Activated naive CD4-positive, alpha-beta T cell treated with anti-CD3 and anti-CD28 coated beads, Interleukin-2, amount 50 U/mL, for 24 hours (primary cell): Measurements from ENCODE around the gene GPC3.

Experiments used
- H3K27ac Mint-ChIP-seq: one replicate; pipeline ENCODE4 v1.8.0; 2021; ENCODE audit warnings: mild to moderate bottlenecking, mixed read lengths
- H3K27me3 Mint-ChIP-seq: one replicate; pipeline ENCODE4 v1.8.0; 2021; ENCODE audit warnings: mixed read lengths
- H3K36me3 Mint-ChIP-seq: one replicate; pipeline ENCODE4 v1.8.0; 2021; ENCODE audit warnings: mixed read lengths
- H3K4me1 Mint-ChIP-seq: one replicate; pipeline ENCODE4 v1.8.0; 2021; ENCODE audit warnings: mixed read lengths
- H3K4me3 Mint-ChIP-seq: one replicate; pipeline ENCODE4 v1.8.0; 2021; ENCODE audit warnings: mild to moderate bottlenecking, mixed read lengths
- H3K9me3 Mint-ChIP-seq: one replicate; pipeline ENCODE4 v1.8.0; 2021; ENCODE audit warnings: mixed read lengths

Gene GPC3

DNA sequence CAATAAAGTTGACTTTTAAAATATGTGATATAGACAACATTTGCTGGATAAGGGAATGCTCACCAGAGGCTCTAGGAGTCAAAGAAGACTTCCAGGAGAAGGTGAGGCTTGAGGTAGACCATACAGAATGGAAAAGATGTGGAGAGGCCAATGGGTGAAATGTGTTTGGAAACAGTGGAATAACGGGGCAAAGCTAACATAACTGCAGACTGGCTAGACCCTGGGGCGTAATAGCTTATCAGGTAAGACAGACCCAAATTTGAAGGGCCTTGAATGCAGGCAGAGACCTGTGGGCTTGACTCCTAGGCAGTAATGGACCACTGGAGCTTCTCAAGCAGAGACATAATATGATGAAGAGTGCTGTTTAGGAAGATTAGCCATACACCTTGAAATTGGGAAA lies 25.4 kb downstream of the GPC3 start:
- Mint-ChIP-seq H3K27ac (no peak overlapping the region), H3K9me3 (no peaks in the 10 kb centered on the region), H3K36me3 (peaks cover 1% of the 10 kb centered on the region), H3K4me1 (peaks cover 4% of the 10 kb centered on the region), H3K4me3 (no peak overlapping the region), H3K27me3 (no peaks in the 10 kb centered on the region)

DNA sequence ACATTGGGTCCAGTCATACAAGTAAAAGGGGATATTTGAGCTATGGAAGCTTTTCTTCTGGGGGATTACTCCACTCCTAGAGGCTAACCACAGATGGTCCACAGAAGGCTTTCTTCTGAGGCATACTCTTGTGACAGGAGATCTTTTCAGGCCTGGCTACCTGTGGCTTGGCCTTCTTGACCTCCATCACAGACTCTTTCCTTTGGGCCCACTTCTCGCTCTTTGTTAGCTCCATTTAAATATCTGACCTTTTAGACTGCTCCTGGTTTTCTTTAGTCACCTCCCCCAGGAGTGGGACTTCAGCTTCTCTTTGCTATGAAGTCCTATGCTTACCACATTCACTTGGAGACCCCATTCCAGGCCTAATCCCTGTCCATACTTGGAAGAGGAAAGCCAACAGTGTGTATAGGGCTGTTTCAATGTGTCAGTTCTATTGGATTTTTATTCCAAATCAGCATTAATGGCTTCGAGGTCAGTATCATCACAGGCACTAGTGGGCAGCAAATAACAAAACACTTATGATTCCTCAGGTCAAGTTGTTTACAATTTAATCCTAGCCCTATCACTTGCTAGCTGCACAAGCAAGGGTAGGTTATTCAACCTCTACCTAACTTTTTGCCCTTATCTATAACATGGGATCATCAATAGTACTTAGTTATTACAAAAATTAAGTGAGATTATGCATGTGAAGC lies 26.3 kb downstream of the GPC3 start:
- H3K9me3 Mint-ChIP-seq = no peaks in the 10 kb centered on the region
- no peaks in the 10 kb centered on the region for H3K4me1 Mint-ChIP-seq
- H3K36me3 Mint-ChIP-seq = peaks cover 1% of the 10 kb centered on the region
- H3K27me3 Mint-ChIP-seq = no peaks in the 10 kb centered on the region
- H3K27ac Mint-ChIP-seq = no peak overlapping the region
- no peak overlapping the region for H3K4me3 Mint-ChIP-seq

DNA sequence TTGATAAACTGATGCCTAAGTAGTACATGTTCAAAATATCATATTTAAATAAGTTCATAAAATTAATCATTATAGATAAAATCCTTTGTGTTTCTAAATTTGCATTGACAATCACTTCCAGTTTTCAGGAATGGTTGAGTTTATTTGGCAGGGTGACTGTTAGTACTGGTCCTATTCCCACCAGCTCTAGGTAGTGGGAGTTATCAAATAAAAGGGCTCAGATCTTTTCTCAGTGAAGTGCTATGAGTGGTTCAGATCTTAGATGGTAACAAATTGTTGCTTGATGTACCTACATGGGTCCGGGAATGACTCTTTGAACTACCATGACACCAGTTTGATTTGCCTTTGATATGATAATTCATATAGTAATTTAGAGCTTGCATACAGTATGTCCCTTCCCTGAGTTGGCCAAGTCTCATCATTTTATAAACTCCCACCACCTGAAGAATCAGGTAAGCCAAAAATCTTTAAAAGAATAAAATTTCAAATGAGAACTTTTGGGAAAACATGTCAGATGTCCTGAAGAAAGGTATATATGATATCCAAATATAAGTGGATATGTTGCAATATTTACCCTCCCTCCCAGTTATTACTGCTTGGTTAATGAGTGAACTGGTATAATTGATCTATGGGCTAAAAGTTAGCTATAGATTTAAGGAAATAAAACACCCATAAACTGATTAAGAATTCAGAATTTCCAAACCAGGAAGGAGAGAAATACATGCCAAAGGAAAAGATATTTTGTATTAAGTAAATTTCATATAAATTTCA lies 28.6 kb downstream of the GPC3 start:
- Mint-ChIP-seq H3K9me3 (peaks cover 5% of the 10 kb centered on the region), H3K36me3 (peaks cover 3% of the 10 kb centered on the region), H3K4me1 (no peaks in the 10 kb centered on the region), H3K27ac (no peak overlapping the region), H3K27me3 (no peaks in the 10 kb centered on the region), H3K4me3 (no peak overlapping the region)

DNA sequence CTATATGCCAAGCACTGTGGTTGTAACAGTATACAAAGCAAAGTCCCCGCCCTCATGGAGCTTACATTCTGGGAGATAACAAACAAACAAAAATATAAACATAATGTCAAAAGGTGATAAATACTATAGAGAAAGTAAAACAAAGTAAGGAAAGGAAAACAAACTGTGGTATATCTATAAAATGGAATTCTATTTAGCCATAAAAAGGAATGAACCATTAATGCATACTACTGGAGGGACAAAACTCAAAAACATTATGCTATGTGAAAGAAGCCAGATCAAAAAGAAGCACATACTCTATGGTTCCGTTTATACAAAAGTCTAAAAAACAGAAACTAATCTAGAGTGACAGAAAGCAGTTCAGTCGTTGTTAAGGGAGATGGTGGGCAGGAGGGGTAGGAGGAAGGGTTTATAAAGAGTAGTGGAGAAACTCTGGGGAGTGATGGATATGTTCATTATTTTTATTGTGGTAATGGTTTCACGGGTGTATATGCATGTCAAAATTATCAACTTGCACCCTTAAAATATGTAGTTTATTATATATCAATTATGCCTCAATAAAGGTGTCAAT lies 31.5 kb downstream of the GPC3 start:
- Mint-ChIP-seq H3K9me3 (peaks cover 5% of the 10 kb centered on the region), H3K4me3 (no peak overlapping the region), H3K4me1 (no peaks in the 10 kb centered on the region), H3K27me3 (no peaks in the 10 kb centered on the region), H3K27ac (peak overlapping the region; percentile 77), H3K36me3 (peaks cover 3% of the 10 kb centered on the region)

DNA sequence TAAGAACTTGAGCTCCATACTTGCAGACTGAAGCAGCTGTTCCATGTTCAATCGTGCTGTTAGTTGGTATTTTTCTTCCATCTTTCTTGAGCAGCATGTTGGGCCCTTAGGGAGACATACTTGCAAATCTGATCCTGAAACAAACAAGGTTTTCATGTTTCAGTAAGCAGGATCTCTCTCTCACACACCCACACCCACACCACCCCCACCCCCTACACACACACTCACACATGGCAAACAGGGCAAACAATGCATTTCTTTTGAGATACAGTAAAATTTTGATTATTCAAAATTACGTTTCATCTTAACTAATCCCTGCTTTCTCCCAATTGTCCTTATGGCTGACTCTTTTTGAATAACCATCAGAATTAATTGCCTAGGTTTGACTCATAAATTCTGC lies 32.3 kb downstream of the GPC3 start:
- Mint-ChIP-seq H3K36me3 (peaks cover 3% of the 10 kb centered on the region), H3K27me3 (no peaks in the 10 kb centered on the region), H3K4me1 (no peaks in the 10 kb centered on the region), H3K27ac (no peak overlapping the region), H3K9me3 (peaks cover 5% of the 10 kb centered on the region), H3K4me3 (no peak overlapping the region)

DNA sequence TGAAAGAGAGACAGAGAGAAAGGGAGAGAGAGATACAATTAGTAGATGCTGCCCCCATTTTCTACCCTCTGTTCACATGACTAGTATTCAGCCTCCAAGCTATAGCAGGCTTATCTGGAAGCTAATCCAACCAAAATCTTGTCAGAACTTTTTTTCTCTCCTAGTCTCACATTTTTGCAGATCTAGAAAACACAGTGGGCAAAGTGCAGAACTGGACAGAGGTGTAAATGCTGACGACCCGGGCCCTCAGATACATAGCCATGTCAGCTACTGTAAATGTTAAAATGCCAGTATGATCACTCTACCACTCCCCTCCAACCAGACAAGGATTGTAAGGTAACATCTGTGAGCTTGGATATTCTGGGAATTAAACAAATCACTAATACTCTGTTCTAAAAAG lies 34.3 kb downstream of the GPC3 start:
- no peak overlapping the region for H3K4me3 Mint-ChIP-seq
- H3K9me3 Mint-ChIP-seq = peaks cover 5% of the 10 kb centered on the region
- no peaks in the 10 kb centered on the region for H3K4me1 Mint-ChIP-seq
- H3K27ac Mint-ChIP-seq = no peak overlapping the region
- peaks cover 3% of the 10 kb centered on the region for H3K36me3 Mint-ChIP-seq
- H3K27me3 Mint-ChIP-seq = no peaks in the 10 kb centered on the region

DNA sequence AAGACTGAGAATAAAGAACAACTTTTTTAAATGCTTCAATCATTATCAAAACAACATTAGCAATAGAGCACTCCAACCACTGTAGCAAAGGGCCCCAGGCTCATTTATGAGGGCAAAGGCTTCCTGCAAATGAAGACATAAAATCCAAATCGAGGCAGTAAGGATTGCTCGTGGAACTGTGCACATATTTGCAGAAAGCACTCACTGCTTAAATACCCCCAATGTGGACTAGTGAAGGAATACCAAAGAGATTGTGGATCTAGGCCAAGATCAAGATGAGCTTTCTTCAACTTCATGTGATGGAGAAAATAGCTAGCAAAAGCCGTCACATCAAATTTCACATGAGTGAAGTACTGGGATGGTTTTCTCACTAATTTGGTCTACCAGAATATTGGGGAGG lies 35.2 kb downstream of the GPC3 start:
- H3K36me3 Mint-ChIP-seq = peaks cover 2% of the 10 kb centered on the region
- no peak overlapping the region for H3K27ac Mint-ChIP-seq
- peaks cover 5% of the 10 kb centered on the region for H3K9me3 Mint-ChIP-seq
- H3K27me3 Mint-ChIP-seq = no peaks in the 10 kb centered on the region
- no peak overlapping the region for H3K4me3 Mint-ChIP-seq
- no peaks in the 10 kb centered on the region for H3K4me1 Mint-ChIP-seq

DNA sequence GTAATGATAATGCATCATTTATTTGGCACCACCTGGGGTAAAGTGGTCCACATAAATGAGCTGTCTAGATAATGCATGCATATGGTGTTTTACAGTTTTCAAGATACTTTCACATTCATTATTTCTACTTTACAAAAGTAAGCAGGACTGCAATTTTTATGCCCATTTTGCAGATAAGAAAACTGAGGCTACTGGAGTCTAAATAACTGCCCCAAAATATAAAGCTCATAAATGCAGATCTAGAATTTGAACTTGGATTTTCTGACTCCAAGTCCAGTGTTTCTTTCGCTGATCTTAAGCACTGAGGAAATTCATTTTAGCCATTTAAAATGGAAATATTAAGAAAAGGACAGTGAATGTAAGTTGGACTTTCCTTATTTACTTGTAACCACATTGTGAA lies 36.5 kb downstream of the GPC3 start:
- H3K27me3 Mint-ChIP-seq = no peaks in the 10 kb centered on the region
- peaks cover 4% of the 10 kb centered on the region for H3K9me3 Mint-ChIP-seq
- no peak overlapping the region for H3K27ac Mint-ChIP-seq
- H3K4me3 Mint-ChIP-seq = no peak overlapping the region
- H3K36me3 Mint-ChIP-seq = peaks cover under 1% of the 10 kb centered on the region
- no peaks in the 10 kb centered on the region for H3K4me1 Mint-ChIP-seq

DNA sequence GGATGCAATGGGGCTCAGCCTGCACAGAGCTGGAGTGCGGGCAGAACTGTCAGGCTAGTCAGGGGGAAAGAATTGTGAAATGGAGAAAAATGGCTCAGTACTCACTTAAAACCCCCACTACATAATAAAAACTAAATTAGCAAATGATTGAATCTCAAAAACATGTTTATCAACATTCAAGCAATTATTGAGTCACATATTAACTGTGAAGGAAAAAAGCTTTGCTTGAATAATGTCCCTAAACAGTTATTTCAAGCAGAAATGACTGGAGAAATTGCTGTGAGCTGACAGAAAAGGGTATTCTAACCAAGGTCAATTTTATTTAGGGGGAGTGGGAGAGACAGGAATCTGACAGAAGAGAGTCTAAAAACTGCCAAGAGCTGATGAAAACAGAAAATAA lies 37.4 kb downstream of the GPC3 start:
- Mint-ChIP-seq H3K4me3 (no peak overlapping the region), H3K9me3 (no peaks in the 10 kb centered on the region), H3K36me3 (no peaks in the 10 kb centered on the region), H3K27ac (no peak overlapping the region), H3K27me3 (no peaks in the 10 kb centered on the region), H3K4me1 (no peaks in the 10 kb centered on the region)

DNA sequence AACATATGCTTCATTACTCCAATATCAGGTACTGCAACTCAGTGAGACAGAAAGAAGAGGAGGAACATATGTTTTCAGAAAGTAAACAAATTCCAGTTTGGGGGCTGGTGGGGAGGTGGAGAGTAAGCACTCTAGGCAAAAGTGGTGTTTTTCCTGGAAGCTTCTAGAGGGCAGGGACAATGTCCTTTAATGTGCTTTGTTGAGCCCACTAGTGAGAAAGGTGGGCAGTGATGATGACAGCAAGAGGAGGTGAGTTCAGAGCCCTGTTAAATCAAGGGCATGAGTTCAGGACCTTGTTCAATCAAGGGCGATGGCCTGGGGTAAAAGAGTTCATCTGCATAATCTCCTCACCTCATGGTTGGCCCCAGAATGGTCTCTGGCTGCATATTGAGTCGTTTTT lies 38.4 kb downstream of the GPC3 start:
- Mint-ChIP-seq H3K27me3 (no peaks in the 10 kb centered on the region), H3K36me3 (no peaks in the 10 kb centered on the region), H3K27ac (no peak overlapping the region), H3K4me1 (no peaks in the 10 kb centered on the region), H3K9me3 (no peaks in the 10 kb centered on the region), H3K4me3 (no peak overlapping the region)

DNA sequence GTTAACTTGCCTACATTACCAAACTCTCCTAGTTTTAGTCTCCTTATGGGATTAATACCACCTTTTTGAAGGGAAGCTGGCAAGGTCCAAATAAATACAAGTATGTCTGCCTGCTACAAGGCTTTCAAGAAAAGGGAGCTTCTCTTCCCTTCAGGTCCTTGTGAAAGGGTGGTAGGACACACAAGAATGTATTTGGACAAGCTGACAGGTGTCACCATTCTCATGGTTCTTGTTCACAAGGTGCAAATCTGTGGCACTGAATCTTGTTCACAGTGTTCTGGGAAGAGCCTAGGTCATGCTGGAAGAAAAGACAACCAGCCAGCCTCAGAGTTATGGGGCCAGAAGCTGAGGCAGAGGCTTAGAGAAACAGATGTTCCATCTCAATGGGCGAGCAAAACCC lies 41.9 kb downstream of the GPC3 start:
- Mint-ChIP-seq H3K9me3 (no peaks in the 10 kb centered on the region), H3K4me1 (peaks cover 7% of the 10 kb centered on the region), H3K4me3 (no peak overlapping the region), H3K27me3 (no peaks in the 10 kb centered on the region), H3K36me3 (no peaks in the 10 kb centered on the region), H3K27ac (no peak overlapping the region)

DNA sequence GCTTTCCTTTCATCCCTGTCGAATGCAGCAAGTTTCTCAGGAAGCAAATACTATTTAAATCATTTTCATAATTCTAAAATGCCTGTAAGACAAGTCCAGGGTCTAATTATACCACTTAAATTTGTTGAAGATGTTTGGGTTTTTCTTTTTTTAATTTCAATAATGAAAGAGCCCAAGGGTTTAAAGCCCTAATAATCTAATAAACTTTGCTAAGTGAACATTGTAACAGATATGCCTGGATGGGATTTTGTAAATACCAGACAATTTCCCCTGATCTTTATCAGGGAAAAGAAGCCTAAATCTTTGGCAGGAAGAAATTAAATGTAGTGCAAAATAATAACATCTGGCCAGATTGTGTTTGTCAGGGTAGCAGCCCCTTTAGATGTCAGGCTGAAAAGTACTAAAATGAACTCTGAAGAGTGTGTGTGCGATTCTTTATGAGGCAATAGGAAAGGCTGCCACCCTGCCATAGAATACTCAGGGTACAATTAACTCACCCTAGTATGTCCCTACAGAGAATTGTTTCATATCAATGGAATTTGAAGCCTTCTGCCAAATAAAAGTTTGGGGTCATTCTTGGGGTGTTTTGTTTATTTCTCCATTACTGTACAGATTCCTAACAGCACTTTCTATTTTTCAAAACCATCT lies 45.6 kb downstream of the GPC3 start:
- no peaks in the 10 kb centered on the region for H3K27me3 Mint-ChIP-seq
- peaks cover 7% of the 10 kb centered on the region for H3K4me1 Mint-ChIP-seq
- H3K4me3 Mint-ChIP-seq = no peak overlapping the region
- H3K9me3 Mint-ChIP-seq = no peaks in the 10 kb centered on the region
- H3K36me3 Mint-ChIP-seq = no peaks in the 10 kb centered on the region
- no peak overlapping the region for H3K27ac Mint-ChIP-seq

DNA sequence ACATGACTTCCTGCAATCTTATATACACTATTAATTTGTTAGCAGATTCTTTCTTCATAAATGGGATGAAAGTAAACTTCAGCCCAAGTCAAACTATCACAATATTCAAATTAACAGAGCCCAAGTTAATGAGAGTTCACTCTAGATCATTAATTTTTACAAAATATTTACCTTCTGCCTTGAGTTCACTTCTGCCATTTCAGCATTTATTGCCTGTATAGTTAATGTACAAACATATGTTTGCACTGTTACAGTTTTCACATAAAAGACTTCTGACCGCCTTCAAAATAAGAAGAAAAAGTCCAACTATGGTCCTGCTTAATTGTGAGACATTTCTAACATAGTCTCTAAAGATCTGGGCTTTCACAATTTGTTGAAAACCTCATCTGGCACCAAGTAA lies 46.9 kb downstream of the GPC3 start:
- peaks cover 7% of the 10 kb centered on the region for H3K4me1 Mint-ChIP-seq
- H3K36me3 Mint-ChIP-seq = no peaks in the 10 kb centered on the region
- H3K27ac Mint-ChIP-seq = no peak overlapping the region
- H3K4me3 Mint-ChIP-seq = no peak overlapping the region
- H3K27me3 Mint-ChIP-seq = no peaks in the 10 kb centered on the region
- H3K9me3 Mint-ChIP-seq = no peaks in the 10 kb centered on the region

DNA sequence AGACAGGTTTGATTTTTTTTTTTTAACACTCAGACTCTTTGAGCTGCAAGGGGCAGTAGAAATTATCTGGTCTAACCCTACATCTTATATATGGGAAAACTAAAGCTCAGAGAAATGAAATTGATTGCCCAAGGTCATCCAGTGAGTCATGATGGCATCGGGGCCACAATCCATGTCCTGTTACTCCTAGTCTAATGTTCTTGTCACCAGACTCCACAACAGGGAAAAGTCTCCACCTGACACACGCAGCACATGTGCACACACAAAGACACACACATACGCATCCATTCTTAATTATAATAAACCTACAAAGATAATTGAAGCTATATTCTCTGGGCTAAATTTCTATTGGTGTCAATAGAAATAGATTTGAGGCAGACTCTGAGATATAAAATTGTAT lies 48.4 kb downstream of the GPC3 start:
- Mint-ChIP-seq H3K4me3 (no peak overlapping the region), H3K27ac (no peak overlapping the region), H3K9me3 (no peaks in the 10 kb centered on the region), H3K4me1 (peaks cover 7% of the 10 kb centered on the region), H3K36me3 (no peaks in the 10 kb centered on the region), H3K27me3 (no peaks in the 10 kb centered on the region)

DNA sequence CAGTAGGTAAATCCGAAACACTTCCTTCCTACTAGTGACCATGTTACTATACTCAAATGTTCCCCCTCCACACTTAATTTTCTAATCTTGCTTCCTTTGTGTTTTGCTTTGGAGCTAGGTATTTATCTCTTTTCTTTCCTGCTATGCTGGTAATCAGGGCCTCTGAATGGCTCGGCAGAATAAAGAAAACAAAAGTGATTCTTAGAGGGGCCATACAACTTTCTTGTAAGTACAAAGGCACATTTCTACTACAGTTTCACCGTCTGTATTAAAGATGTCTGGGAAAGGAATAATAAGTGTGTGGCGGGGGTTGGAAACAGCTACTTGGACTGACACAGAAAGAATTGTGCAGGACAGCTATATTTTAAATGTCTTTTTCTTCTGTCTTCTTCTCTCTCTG lies 50.3 kb downstream of the GPC3 start:
- Mint-ChIP-seq H3K4me3 (no peak overlapping the region), H3K27me3 (no peaks in the 10 kb centered on the region), H3K4me1 (no peaks in the 10 kb centered on the region), H3K9me3 (no peaks in the 10 kb centered on the region), H3K36me3 (no peaks in the 10 kb centered on the region), H3K27ac (no peak overlapping the region)

DNA sequence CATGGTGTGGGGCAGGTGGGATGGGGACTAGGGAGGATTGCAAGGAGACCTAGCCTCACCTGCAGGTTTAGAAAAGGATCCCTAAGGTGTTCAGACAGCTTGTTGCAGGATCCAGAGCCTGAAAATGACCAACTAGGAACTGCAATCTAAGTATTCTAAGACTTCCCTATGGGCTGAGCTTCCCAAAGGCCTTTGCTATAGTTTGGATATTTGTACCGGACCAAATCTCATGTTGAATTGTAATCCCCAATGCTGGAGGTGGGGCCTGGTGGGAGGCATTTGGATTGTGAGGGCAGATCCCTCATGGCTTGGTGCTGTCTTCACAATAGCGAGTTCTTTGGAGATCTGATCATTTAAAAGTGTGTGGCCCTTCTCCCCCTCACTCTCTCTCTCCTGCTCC lies 52.1 kb downstream of the GPC3 start:
- Mint-ChIP-seq H3K9me3 (no peaks in the 10 kb centered on the region), H3K27ac (no peak overlapping the region), H3K27me3 (no peaks in the 10 kb centered on the region), H3K4me3 (no peak overlapping the region), H3K36me3 (no peaks in the 10 kb centered on the region), H3K4me1 (no peaks in the 10 kb centered on the region)
